Tongue (tissue), 2 donors: ENCODE results near the gene RBCK1. TPM values are rescaled to one million over a fixed set of nuclear protein-coding genes. Genes with fewer than 3 reads are reported as not detected.

Experiments
- DNase-seq: peaks from one replicate; pipeline ENCODE4 v3.0.0-alpha.2; 2015
- total RNA-seq: library from RNA; depleted of rRNA; stranded (reverse); fragments of >200 nt; gene quantifications from one replicate; pipeline ENCODE4 v1.2.3, GENCODE V29; 2014

Gene RBCK1
- total RNA-seq, 1 donor from 2014 or later: 54.1 TPM

DNA sequence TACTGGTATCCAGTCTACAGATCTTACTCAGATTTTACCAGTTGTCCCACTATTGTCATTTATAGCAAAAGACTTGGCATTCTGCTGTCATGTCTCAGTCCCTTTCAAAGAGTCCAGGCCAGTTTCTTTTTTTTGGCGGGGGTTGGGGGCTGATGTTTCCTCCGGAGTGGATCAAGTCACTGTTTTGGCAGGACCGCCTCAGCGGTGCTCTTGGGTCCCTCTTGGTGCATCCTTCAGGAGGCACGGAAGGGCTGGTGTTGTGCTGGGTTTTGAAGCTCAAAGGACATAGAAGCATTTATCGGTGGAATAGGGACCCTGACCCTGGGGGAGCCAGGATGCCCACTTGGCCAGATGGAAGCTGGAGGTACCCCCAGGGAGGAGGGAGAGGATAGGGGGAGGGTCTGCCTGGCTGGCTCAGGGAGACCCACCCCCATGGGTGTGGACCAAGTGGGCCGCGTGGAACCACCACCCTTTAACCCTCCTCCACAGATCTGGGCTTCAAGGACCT, 10.8 kb downstream of the RBCK1 start:
- DNase-seq: no peak

DNA sequence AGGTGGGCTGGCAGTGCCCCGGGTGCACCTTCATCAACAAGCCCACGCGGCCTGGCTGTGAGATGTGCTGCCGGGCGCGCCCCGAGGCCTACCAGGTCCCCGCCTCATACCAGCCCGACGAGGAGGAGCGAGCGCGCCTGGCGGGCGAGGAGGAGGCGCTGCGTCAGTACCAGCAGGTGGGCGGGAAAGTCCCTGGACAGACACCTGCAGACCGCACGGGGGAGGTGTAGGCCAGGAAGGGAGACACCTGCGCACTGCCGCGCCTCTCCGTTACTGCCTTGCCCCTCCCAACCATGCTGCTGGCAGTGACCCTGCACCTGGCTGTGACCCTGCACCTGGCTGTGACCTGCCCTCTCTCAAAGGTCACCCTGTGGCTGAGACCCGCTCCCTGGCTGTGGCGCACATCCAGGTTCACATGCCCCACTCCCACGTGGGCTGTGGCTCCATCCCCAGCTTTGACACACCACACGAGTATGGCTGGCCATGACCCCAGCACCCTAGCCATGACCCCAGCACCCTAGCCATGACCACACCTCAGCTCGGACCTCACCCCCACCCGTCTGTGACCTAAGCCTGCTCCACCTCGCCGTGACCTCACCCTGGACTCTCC, 11.6 kb downstream of the RBCK1 start:
- DNase-seq: no peak

DNA sequence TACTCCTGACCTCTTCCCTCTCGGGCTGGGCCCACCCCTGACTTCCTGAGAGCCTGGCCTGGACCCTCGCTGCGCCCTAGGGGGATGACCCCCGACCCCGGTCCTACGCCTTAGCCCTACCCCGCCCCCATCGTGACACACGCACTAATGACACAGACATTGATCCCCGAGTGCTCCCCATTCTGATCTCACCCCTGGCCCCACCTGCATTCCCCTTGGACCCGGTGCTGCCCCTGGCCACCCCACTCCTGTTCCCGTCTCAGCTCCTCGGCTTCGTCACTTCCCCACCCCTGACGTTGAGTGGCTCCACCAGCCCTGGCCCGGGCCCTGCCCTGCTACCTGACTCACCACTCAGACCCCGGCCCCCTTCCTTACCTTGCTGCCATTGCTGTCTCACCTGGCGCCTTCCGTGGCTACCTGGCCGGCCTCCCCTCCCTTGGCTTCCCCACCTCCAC, 12.1 kb downstream of the RBCK1 start:
- DNase-seq: no peak

DNA sequence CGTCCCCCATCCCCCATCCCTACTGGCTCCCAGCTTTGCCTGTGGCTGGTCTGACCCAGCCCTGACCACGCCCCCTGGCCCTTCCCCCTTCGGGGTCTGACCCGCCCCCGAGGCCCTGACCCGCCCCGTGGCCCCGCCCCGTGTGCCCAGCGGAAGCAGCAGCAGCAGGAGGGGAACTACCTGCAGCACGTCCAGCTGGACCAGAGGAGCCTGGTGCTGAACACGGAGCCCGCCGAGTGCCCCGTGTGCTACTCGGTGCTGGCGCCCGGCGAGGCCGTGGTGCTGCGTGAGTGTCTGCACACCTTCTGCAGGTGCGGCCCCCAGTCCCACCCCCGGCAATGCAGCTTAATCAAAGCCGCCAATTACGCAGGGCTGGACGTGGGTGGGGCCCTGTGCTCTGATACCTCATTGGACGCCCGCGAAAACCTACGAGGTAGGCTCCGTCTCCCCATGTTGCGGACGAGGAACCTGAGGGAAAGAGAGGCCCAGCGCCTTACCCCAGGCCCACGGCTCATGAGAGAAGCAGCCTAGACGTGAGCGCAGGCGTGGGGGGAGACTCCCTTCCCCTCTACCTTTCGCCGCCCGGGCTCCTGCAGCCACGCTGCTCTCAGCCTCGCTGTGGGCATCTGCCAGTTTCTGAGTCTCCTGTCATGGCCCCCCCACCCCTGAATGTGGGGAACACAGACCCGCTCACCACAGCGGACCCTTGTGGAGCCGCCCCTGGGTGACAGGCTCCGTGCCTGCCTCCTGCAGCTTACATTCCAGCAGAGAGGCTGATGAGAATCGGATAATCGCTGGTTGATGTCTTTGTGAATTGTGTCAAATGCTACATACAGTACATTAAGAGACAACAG, 12.8 kb downstream of the RBCK1 start:
- no peak for DNase-seq

DNA sequence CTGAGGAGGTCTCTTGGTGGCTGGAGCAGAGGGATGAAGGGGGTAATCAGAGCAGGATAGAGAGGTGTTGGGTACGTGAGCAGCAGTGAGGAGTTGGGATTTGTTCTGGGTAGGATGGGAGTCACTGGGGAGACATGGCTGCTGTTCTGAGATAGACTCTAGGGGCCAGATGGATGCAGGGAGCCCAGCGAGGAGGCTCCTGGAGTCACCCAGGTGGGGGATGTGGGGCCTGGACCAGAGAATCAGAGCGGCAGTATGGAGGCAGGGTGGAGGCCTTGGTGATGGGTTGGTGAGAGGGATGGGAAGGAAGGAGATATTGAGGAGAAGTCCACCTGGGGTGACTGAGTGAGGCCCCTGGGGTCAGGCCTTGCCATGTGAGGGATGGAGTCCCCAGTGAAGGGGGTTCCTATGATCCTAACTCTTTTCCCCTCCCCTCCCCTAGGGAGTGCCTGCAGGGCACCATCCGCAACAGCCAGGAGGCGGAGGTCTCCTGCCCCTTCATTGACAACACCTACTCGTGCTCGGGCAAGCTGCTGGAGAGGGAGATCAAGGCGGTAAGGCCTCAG, 13.7 kb downstream of the RBCK1 start:
- DNase-seq: no peak

DNA sequence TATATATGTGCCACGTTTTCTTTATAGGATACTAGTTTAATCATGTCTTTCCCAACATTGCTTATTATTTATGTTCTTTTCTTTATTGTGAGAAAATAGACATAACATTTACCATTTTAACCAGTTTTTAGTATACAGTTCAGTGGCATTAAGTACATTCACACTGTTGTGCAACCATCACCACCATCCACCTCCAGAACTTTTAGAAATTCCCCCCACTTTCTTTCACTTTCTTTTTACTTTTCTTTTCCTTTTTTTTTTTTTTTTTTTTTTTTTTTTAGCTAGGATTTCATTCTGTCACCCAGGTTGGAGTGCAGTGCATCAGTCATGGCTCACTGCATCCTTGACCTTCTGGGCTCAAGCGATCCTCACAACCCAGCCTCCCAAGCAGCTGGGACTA, 18.5 kb downstream of the RBCK1 start:
- no peak for DNase-seq

DNA sequence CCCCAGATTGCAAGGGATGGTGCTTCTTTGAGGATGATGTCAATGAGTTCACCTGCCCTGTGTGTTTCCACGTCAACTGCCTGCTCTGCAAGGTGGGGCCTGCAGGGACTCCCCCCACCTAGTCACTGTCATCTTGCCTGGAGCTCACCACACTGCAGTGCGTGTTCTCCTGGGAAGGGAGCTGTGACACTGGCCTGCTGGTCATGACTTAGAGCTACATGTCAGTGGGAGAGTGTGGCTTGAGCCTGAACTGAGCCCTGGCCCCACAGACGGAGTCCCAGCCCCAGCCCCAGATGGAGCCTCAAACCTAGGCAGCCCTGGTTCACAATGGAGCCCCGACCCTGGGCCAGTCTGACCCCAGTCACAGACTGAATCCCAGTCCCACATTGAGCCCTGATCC, 19.3 kb downstream of the RBCK1 start:
- no peak for DNase-seq

DNA sequence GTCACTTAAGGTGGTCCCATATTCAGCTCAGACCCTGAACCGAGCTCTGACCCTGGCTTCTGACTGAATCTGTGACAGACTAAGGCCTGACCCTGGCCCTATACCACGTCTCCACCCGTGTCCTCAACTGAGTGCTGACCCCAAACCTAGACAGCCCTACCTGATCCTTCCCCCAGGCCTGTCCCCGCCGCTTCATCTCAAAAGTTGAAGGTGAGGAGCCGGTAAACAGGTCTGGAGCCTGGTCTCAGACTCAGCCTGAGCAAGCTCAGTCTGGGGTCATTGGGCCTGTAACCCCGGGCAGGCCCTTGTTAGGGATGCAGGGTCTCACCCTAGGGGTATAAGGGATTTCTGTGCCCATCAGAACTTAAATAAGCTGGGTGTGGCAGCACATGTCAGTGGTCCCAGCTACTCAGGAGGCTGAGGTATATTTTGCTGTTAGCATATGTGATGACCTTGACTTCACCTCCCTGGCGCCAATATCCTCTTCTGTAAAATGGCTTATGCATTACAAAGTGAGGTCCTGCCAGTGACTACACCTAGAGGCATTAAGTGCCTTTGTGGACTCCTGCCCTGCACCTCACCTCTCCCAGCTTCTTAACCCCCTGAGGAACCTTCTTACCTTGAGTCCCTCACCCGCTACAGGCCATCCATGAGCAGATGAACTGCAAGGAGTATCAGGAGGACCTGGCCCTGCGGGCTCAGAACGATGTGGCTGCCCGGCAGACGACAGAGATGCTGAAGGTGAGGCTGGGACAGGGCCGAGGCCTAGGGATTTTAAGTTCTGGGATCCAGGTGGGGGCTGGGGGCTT, 20.0 kb downstream of the RBCK1 start:
- no peak for DNase-seq

DNA sequence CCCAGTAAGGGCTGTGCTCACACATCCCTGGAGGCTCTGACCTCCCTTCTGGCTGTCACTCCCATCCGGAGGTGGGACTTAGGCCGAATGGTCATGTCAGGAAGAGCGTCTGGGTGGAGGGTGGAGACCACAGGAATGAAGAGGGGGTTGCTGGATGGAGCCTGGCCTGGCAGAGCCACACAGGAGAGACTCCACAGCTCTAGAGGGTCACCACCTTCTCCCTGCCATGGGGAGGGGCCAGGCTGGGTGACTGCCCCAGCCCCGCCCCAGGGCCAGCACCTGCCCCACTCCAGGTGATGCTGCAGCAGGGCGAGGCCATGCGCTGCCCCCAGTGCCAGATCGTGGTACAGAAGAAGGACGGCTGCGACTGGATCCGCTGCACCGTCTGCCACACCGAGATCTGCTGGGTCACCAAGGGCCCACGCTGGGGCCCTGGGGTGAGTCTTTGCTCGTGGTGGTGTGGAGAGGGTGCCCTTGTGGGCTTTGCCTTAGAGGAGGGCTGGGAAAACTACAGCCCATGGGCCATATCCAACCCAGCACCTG, 20.6 kb downstream of the RBCK1 start:
- no peak for DNase-seq

DNA sequence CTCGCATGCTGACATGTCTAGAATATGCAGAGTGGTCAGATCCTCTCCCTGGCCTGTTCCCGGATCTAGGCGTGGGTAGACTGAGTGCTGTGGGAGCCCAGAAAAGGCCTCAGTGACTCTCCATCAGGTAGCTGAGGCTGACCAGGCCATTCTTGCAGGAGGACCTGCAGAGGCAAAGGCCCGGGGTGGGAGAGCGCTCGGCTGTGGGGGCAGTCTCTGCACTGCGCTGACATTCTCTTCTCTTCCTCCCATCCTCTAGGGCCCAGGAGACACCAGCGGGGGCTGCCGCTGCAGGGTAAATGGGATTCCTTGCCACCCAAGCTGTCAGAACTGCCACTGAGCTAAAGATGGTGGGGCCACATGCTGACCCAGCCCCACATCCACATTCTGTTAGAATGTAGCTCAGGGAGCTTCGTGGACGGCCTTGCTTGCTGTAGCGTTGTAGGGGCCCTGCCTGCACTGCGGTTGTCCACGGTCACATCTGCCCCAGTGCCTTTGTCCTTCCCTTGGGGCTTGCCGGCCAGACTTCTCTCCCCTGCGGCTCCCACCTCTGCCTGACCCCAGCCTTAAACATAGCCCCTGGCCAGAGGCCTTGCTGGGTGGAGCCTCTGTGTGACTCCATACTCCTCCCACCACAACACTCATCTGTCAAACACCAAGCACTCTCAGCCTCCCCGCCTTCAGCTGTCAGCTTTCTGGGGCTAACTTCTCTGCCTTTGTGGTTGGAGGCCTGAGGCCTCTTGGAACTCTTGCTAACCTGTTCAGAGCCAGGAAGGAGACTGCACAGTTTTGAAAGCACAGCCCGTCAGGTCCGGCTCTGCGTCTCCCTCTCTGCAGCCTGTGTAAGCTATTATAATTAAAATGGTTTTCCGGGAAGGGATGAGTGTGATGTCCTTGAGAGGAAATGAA, 22.2 kb downstream of the RBCK1 start:
- DNase-seq: no peak

DNA sequence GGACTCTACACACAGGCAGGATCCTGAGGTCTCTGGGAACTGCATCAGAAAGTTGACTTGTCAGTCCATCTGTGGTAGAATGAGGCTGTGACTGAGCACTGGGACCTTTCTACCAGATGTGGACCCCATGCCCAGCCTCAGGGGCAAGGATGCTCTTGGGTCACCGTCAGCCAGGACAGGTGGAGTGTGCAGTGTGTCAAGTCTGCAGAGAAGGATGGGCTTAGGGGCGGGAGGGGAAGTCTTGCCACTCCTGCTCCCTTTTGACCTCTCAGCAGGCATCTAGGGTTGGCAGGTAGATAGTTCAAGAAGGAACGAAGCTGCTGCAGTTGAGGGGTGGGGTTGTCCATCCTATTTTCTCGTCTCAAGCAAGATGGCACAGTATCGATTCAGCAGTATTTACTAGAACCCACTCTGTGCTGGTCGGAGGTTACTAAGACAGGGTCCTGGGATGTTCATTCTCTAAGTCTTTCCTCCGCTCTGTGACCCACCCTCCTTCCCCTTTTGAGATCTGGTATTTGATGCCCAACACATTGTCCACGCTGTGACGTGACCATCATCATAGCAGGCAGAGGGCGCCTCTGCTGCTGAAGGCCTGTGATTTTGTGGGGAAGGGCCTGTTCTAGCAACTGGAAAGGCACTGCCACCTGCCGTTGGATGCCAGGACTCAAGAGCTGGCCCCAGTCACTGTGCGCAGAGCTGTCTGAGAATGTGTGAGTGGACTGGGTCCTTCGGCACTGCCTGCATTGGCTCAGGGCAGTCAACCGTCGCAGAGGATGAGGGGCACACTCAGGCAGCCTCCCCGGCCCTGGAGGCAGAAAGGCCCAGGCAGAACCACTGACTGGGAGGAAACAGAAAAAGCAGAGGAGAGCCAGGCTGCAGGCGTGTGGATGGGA, 23.2 kb downstream of the RBCK1 start:
- peak; percentile 82 for DNase-seq

DNA sequence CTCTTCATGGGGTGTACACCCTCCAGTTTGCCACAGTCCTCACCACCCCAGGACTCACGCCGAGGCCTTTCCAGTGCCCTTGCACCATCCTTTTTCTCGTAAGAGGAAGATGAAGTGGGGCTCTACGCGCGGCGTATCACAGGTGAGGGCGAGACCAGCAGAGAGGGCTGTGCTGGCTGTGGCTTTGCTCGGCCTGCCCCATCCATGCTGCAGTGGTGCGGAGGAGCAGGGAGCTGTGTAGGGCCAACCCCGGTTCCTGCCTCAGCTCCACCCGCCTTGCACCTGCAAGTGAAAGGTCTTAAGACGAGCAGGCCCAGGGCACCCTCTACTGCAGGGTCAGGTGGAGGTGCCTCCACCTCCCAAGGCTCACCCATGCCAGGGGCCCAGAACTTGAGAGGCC, 24.1 kb downstream of the RBCK1 start:
- no peak for DNase-seq

DNA sequence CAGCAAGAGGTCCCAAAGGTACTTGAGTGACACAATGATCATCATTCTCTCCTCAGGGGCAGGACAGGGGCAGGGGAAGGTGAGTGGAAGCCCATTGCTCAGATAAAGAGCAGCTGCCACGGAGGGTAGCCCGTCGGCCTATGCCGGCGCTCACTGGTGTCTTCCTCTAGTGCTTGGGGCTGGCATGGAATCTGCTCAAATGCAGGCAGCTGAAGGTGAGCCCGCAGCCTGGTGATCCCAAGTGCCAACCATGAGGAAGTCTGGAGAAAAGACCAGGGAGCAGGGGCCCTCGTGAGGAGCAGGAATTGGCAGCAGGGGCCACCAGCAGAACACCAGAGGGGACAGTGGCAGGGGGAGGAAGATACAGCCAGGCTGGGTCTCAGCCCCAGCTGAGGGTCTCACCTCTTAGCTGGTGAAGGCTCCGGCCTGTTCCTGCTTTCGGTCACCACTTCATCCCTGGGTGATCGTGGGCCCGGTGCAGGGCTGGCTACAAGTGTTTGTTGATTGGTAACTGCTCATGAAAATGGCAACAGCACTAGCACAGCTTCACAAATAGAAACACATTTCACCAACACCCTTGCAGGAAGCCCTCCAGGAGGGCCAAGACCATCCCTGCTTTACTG, 24.7 kb downstream of the RBCK1 start:
- no peak for DNase-seq

DNA sequence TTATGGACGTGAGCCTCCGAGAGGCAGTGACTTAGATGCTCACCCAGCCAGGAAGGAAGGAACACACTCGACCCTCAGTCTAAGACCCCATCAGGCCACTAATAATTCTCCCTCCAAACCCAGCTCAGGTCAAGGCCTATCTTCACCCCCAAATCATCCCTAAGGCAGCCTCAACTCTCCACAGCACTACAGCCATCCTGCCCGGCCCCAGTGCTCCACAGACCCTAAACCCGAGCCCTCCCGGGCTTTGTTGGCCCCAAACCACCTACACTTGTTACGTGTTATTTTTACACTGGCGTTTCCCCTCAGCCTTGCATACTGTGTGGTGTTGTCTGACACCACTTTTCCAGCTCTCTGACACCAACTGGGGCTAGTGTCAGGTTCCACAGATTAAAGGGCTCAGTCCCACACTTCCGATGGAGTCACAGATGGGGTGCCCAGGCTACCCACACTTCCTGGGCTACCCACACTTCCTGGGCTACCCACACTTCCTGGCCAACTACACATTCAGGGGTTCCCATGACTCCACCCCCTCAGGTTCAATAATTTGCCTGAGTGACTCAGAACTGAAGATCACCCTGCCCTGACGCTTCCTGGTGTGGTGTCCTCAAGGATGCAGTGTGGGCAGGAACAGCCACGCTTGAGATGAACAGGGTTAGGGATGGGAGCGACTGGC, 25.3 kb downstream of the RBCK1 start:
- DNase-seq: no peak

DNA sequence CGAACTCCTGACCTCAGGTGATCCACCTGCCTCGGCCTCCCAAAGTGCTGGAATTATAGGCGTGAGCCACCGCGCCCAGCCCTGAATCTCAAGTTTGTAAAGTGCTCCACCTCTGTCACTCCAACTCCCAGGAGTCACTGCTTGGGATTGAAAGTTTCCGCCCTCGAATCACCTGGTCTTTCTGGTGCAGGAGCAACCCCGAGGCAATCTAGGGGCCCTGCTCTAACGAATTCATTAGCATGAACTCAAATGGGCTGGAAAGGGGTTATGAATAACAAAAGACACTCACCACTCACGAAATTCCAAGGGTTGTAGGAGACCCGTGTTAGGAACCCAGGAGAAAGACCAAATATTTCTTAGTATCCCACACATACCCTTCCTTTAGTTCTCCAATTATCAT, 26.1 kb downstream of the RBCK1 start:
- DNase-seq: no peak

DNA sequence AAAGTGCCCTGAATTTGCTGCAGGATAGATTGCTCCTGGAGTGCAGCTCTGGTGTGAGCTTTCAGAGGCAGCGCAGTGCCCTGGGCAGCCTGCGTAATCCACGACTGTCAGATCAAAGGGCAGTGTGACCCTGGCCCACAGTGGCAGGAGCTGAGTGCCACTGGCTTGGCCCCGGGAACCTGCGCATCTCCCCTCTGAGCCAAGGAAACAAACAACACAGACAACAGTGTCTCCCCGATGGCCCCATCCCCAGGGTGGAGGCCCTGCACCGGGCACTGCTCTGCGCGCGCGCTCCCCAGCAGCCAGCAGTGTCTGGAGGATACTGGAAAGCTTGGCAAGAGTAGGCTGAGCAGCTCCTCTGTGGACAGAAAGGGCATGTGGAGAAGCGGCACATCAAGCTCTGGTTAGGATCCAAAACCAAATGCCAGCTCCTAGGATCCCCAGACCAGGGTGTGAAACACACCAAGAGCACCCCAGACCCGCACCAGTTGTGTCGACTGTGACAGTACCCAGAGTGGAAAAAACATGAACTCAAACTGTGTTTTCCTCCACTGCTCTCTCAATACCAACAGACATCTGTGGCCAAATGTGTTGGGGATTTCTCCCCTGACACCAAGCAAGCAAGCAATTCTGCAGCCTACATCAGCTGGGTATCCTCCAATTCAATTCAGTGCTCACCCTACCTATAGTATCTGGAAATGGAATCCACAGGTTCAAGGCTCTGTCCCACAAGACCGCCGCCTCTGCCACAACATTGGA, 26.7 kb downstream of the RBCK1 start:
- no peak for DNase-seq

DNA sequence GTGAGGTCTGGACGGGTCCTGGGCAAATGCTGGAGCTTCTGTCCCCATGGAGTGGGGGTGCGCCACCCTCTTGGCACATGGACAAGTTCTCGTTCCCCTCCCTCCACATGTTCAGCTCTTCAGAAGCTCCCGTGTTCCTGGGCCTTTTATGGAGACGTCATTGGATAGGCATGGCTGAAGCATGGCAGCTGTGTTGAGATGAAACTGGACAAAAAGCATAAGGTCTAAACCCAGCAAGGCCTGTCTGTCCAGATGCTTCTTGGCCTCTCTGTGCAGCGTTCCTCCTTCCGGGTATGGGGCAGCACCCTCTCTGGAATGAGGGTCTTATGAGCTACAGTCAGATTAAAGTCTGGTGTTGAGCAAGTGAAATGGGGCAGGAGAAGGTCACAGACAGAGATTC, 27.5 kb downstream of the RBCK1 start:
- DNase-seq: no peak

DNA sequence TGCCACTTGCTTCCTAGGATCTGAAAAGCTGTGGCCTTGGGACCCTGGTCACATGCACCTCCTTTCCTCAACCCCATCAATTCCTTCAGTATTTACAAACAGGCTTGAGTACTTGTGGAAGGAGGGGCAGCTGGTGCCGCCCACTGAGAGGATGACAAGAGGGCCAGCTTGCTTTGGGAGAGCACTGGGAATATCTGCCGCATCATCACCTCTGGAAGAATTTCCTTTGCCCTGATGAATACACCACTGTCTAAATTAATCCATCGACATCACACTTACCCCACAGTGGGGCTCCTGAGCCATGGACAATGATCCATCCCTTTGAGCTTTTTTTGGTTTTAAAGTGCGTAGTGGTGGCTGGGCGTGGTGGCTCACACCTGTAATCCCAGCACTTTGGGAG, 28.4 kb downstream of the RBCK1 start:
- DNase-seq: no peak
